Colonic mucosa (tissue), 4 donors: Measurements from ENCODE around the gene STX10. TPM values are rescaled to one million over a fixed set of nuclear protein-coding genes. Genes with fewer than 3 reads are reported as not detected.
A peak's percentile ranks its signal among the peaks of the same experiment; 100 is the strongest.

Experiments used
- DNase-seq: peaks from one replicate; pipeline ENCODE4 v3.0.0-alpha.2; 2020
- H3K27ac ChIP-seq: fragments of 200-600 bp; one replicate; pipeline ENCODE4 v1.8.0; 2021
- H3K27me3 ChIP-seq: fragments of 200-600 bp; one replicate; pipeline ENCODE4 v1.8.0; 2021
- H3K36me3 ChIP-seq: fragments of 200-600 bp; one replicate; pipeline ENCODE4 v1.8.0; 2021
- H3K4me1 ChIP-seq: fragments of 200-600 bp; one replicate; pipeline ENCODE4 v1.8.0; 2021; ENCODE audit warnings: mild to moderate bottlenecking
- H3K4me3 ChIP-seq: fragments of 200-600 bp; one replicate; pipeline ENCODE4 v1.8.0; 2021
- H3K9ac ChIP-seq, 2 donors: one replicate each; pipeline ENCODE4 v1.7.0; 2013; ENCODE audit warnings: control low read depth in 2 of 2, low read depth in 2 of 2, low read length in 2 of 2
- H3K9me3 ChIP-seq: fragments of 200-600 bp; one replicate; pipeline ENCODE4 v1.8.0; 2021
- intact Hi-C: fragments of 100-400 bp; cut with DNase I; formaldehyde crosslinking; loops from one replicate; pipeline ENCODE4 v1.14.1; 2022
- total RNA-seq, 2 donors: library from RNA; stranded (reverse); fragmentation: NEBNext Ultra II Directional in 1 of 2; extraction: Animal tissue kit (Norgen Biotek cat#: 25700) in 1 of 2; gene quantifications; one replicate each; pipeline ENCODE4 v1.2.1, GENCODE V29; 2021
- TF ChIP-seq, protein P1 (sequence below): fragments of 200-600 bp; IDR thresholded peaks from one replicate; pipeline ENCODE4 v1.8.0; 2022; ENCODE audit warnings: antibody characterized with exemption, mild to moderate bottlenecking
- donor health status: healthy.
- donor health status: DM: no; HTN: no; CAD: no.
- donor health status: DM: no; HTN: no; CAD: no.

The STX10 gene, protein sequence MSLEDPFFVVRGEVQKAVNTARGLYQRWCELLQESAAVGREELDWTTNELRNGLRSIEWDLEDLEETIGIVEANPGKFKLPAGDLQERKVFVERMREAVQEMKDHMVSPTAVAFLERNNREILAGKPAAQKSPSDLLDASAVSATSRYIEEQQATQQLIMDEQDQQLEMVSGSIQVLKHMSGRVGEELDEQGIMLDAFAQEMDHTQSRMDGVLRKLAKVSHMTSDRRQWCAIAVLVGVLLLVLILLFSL
- total RNA-seq: 10 to 100 TPM; 51.0 to 78.2 TPM

DNA sequence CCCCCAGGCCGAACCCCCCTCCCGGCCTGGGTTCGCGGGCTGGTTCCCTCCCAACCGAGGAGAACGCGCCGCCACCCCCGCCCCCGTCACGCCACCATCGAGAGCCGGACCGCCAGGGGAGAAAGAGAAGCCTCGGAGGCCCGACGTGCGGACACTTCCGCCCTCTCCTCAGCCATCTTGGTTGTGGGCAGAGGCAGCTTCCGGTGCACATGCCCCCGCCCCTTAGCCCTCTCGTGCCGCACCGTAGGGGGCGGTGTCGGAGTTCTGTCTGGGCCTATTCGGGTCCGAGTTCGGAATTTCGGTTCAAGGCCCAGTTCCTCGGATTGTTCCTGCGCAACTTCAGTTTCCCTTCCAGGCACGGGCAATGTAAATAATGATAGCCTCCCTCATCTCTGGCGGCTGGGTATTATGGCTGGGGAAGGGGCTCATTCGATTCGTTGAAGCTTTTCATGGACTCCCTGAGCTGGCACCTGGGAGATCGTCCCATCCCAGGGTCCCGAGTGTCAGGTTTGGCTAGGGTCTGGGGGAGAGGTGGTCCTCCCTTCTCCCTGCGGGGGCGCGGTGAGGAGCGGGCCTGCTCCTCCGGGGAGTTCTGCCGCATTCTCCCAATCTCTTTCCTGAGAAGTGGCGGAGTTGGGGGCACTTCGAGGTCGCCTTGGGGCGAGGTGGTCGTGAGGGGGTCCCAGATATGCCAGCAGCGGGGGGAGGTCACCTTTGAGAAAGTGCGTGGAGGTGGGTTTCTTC, at the start of gene STX10, which contains the start of gene IER2:
Gene STX10 (minus strand): TSS at position 189 of the 744 bp plus-strand sequence. CDS start 202 bp downstream, outside the sequence.
Gene IER2 (plus strand): TSS at position 225 of the 744 bp plus-strand sequence. CDS start 2,776 bp downstream, outside the sequence.
- H3K9ac ChIP-seq: peak within 1 kb of the TSS; percentile 99 to 100
- no peaks in the 10 kb centered on the region for H3K9me3 ChIP-seq
- intact Hi-C loops: no loop called here
- peak within 1 kb of the TSS; percentile 98 for H3K27ac ChIP-seq
- TF ChIP-seq, protein P1, sequence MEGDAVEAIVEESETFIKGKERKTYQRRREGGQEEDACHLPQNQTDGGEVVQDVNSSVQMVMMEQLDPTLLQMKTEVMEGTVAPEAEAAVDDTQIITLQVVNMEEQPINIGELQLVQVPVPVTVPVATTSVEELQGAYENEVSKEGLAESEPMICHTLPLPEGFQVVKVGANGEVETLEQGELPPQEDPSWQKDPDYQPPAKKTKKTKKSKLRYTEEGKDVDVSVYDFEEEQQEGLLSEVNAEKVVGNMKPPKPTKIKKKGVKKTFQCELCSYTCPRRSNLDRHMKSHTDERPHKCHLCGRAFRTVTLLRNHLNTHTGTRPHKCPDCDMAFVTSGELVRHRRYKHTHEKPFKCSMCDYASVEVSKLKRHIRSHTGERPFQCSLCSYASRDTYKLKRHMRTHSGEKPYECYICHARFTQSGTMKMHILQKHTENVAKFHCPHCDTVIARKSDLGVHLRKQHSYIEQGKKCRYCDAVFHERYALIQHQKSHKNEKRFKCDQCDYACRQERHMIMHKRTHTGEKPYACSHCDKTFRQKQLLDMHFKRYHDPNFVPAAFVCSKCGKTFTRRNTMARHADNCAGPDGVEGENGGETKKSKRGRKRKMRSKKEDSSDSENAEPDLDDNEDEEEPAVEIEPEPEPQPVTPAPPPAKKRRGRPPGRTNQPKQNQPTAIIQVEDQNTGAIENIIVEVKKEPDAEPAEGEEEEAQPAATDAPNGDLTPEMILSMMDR: peak; percentile 56
- H3K4me1 ChIP-seq: peaks cover 5% of the 10 kb centered on the region
- H3K27me3 ChIP-seq: no peaks in the 10 kb centered on the region
- H3K4me3 ChIP-seq: peak within 1 kb of the TSS; percentile 71
- H3K36me3 ChIP-seq: no peaks in the 10 kb centered on the region
- peak; percentile 96 for DNase-seq

DNA sequence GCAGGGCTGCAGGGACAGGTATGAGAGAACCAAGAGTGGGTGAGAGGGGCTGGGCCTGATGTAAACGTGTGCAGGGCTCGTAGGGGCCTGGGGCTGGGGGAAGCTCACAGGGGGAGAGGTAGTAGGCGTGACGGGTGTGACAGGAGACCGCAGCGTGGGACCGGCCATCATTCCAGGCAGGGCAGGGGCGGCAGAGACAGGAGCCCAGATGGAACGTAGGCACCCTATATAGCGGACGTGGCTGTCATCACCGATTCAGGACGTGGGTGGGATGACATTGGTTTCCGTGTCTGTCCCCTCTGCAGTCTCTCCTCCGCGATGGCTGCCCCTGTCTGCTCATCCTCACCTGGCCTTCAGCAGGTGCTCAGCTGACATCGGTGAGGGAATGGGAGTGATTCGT, 48.5 kb upstream of the STX10 start:
- Histone ChIP-seq H3K4me1 (peaks cover 7% of the 10 kb centered on the region), H3K27me3 (no peaks in the 10 kb centered on the region), H3K9ac (no peak overlapping the region), H3K27ac (no peak overlapping the region), H3K9me3 (no peaks in the 10 kb centered on the region), H3K36me3 (no peaks in the 10 kb centered on the region), H3K4me3 (no peak overlapping the region)
- intact Hi-C loops: loop anchor here (5.0 kb wide), 1 partner anchor 64 kb away; no protein-coding TSS in a partner anchor
- DNase-seq: no peak
- TF ChIP-seq, protein P1: no peak

DNA sequence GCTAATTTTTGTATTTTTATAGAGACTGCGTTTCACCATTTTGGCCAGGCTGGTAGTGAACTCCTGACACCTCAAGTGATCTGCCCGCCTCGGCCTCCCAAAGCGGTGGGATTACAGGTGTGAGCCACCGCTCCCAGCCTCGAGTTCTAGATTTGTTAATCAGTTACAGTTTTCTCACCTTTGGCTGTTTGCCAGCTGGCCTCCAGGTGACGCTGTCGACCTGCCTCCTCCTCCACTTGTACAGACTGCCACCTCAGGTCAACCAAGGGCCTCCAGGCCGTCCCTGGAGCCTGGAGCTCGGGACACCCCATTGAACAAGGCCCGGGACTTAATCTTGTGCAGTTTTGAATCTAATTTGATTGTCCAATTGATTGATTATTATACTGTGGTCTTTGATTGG, 45.5 kb upstream of the STX10 start:
- intact Hi-C loops: loop anchor here (5.0 kb wide), 1 partner anchor 67 kb away; no protein-coding TSS in a partner anchor
- Histone ChIP-seq H3K27me3 (no peaks in the 10 kb centered on the region), H3K9me3 (no peaks in the 10 kb centered on the region), H3K4me3 (no peak overlapping the region), H3K4me1 (peaks cover 7% of the 10 kb centered on the region), H3K36me3 (no peaks in the 10 kb centered on the region), H3K9ac (peak overlapping the region in 1 of 2 donors; percentile 21), H3K27ac (no peak overlapping the region)
- DNase-seq: peak; percentile 80
- TF ChIP-seq, protein P1: peak; percentile 11

DNA sequence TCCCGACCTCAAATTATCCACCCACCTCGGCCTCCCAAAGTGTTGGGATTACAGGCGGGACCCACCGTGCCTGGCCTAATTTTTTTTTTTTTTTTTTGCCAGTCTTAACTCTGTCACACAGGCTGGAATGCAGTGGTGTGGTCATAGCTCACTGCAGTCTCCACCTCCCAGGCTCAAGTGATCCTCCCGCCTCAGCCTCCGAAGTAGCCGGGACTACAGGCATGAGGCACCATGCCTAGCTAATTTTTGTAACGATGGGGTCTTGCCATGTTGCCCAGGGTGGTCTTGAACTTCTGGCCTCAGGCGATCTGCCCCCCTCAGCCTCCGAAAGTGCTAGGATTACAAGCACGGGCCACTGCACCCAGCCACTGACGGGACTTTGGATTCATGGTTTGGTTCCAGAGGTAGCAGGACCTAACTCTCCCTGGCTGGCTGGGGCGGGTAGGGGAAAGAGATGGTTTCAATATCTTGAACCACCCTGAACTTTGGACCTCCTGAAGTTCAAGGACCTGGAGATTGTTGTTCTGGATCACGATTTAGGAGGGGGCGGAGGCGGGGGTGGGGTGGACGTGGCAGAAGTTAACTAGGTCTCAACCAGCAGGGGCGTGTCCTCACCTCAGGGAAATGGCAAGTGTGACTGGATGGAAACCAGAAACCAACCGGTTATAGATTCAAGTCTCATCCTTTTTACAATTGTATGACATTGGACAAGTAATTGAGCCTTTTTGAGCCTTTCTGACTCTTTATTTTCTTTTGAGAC, 40.8 kb upstream of the STX10 start:
- intact Hi-C loops: no loop called here
- Histone ChIP-seq H3K4me3 (no peak overlapping the region), H3K27ac (peak overlapping the region; percentile 70), H3K9ac (peak overlapping the region in 1 of 2 donors; percentile 21), H3K9me3 (no peaks in the 10 kb centered on the region), H3K4me1 (peaks cover 7% of the 10 kb centered on the region), H3K36me3 (no peaks in the 10 kb centered on the region), H3K27me3 (no peaks in the 10 kb centered on the region)
- TF ChIP-seq, protein P1: no peak
- DNase-seq: peak; percentile 86

DNA sequence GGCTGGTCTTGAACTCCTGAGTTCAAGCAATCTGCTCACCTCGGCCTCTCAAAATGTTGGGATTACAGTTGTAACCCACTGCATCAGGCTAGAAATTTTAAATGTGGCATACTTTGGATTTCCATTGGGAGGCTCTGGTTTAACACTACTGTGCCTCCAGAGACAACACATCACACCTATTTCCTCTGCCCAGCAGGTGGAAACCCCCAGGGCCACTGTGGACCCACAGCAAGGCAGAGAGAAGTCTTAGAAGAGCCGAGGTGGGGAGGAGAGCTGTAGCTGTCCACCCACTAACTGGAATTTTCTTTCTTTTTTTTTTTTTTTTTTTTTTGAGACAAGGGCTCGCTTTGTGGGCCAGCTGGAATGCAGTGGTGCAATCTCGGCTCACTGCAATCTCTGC, 39.4 kb upstream of the STX10 start:
- H3K4me3 ChIP-seq: no peak overlapping the region
- intact Hi-C loops: no loop called here
- H3K4me1 ChIP-seq: peaks cover 4% of the 10 kb centered on the region
- no peak overlapping the region for H3K27ac ChIP-seq
- H3K27me3 ChIP-seq: no peaks in the 10 kb centered on the region
- no peaks in the 10 kb centered on the region for H3K9me3 ChIP-seq
- no peaks in the 10 kb centered on the region for H3K36me3 ChIP-seq
- no peak for DNase-seq
- TF ChIP-seq, protein P1: no peak
- H3K9ac ChIP-seq: no peak overlapping the region
